Lower lobe of right lung (tissue), 2 donors: Measurements from ENCODE around the gene SPATS2. TPM values are rescaled to one million over a fixed set of nuclear protein-coding genes. Genes with fewer than 3 reads are reported as not detected.
"Not testable (repeated sequence)": the region's sequence is repeated elsewhere in the genome, so short reads cannot be mapped to it uniquely, and the experiment has no call there.

Experiments
- ATAC-seq, 2 donors: fragments of 200-7000 bp; cut with Tn5 transposase; one replicate each; pipeline ENCODE4 v1.9.1; 2020 to 2022; ENCODE audit warnings: mild to moderate bottlenecking in 2 of 2, moderate library complexity in 2 of 2
- DNase-seq: peaks from one replicate; pipeline ENCODE4 v3.0.0-alpha.2; 2020
- H3K27ac ChIP-seq: fragments of 200-600 bp; one replicate; pipeline ENCODE4 v1.8.0; 2022
- H3K27me3 ChIP-seq: fragments of 200-600 bp; one replicate; pipeline ENCODE4 v1.8.0; 2022; ENCODE audit warnings: low read depth
- H3K36me3 ChIP-seq: fragments of 200-600 bp; one replicate; pipeline ENCODE4 v1.8.0; 2022; ENCODE audit warnings: mild to moderate bottlenecking
- H3K4me1 ChIP-seq: fragments of 200-600 bp; one replicate; pipeline ENCODE4 v1.8.0; 2022
- H3K4me3 ChIP-seq: fragments of 200-600 bp; one replicate; pipeline ENCODE4 v1.8.0; 2022; ENCODE audit warnings: mild to moderate bottlenecking
- H3K9me3 ChIP-seq: fragments of 200-600 bp; one replicate; pipeline ENCODE4 v1.8.0; 2022
- CTCF ChIP-seq: fragments of 200-600 bp; IDR thresholded peaks from one replicate; pipeline ENCODE4 v1.8.0; 2022; ENCODE audit warnings: antibody characterized with exemption, mild to moderate bottlenecking
- intact Hi-C: fragments of 100-400 bp; cut with DNase I; formaldehyde crosslinking; loops from one replicate; pipeline ENCODE4 v1.11.0; 2022
- total RNA-seq: library from RNA; stranded (reverse); fragmentation: NEBNext Ultra II Directional; extraction: Animal tissue kit (Norgen Biotek cat#: 25700); gene quantifications from one replicate; pipeline ENCODE4 v1.2.1, GENCODE V29; 2021
- donor health status: DM: no; HTN: yes; CAD: no; lungs with severe emphysema.

SPATS2 gene
- total RNA-seq, 1 donor from 2014 or later = 17.3 TPM

GRCh38 chr12:49501895-49502294, 134.6 kb downstream of the SPATS2 start:
- no peak for ATAC-seq
- Histone ChIP-seq H3K4me3 (no peak overlapping the region), H3K36me3 (peaks cover 24% of the 10 kb centered on the region), H3K9me3 (no peaks in the 10 kb centered on the region), H3K27me3 (no peaks in the 10 kb centered on the region), H3K4me1 (no peaks in the 10 kb centered on the region), H3K27ac (no peak overlapping the region)
- no peak for TF ChIP-seq CTCF
- intact Hi-C loops = no loop called here
- no peak for DNase-seq

GRCh38 chr12:49502590-49502989, 135.3 kb downstream of the SPATS2 start:
- no peaks in the 10 kb centered on the region for H3K9me3 ChIP-seq
- no peak overlapping the region for H3K27ac ChIP-seq
- ATAC-seq = no peak
- intact Hi-C loops = no loop called here
- no peak for DNase-seq
- no peak overlapping the region for H3K4me3 ChIP-seq
- peaks cover 17% of the 10 kb centered on the region for H3K36me3 ChIP-seq
- H3K4me1 ChIP-seq = no peaks in the 10 kb centered on the region
- no peaks in the 10 kb centered on the region for H3K27me3 ChIP-seq
- no peak for TF ChIP-seq CTCF

- no peak for TF ChIP-seq CTCF
- intact Hi-C loops = no loop called here
- ATAC-seq (no peak), DNase-seq (no peak)
- Histone ChIP-seq H3K27ac (no peak overlapping the region), H3K27me3 (no peaks in the 10 kb centered on the region), H3K36me3 (peaks cover 17% of the 10 kb centered on the region), H3K4me1 (no peaks in the 10 kb centered on the region), H3K4me3 (no peak overlapping the region), H3K9me3 (no peaks in the 10 kb centered on the region)
These were observed 136.5 kb downstream of the SPATS2 start for GRCh38 chr12:49503674-49504180.

- TF ChIP-seq CTCF = no peak
- intact Hi-C loops = no loop called here
- H3K9me3 ChIP-seq = no peaks in the 10 kb centered on the region
These were observed 138.4 kb downstream of the SPATS2 start for GRCh38 chr12:49505672-49506071.

GRCh38 chr12:49507139-49507538, 139.9 kb downstream of the SPATS2 start:
- intact Hi-C loops = no loop called here
- no peak overlapping the region for H3K27ac ChIP-seq
- ATAC-seq = no peak
- peaks cover 3% of the 10 kb centered on the region for H3K36me3 ChIP-seq
- H3K4me1 ChIP-seq = no peaks in the 10 kb centered on the region
- no peaks in the 10 kb centered on the region for H3K27me3 ChIP-seq
- H3K9me3 ChIP-seq = no peaks in the 10 kb centered on the region
- H3K4me3 ChIP-seq = no peak overlapping the region
- DNase-seq = no peak
- no peak for TF ChIP-seq CTCF

More at GRCh38 chr12:49505672-49506071, 138.4 kb downstream of the SPATS2 start:
- Histone ChIP-seq H3K27me3 (no peaks in the 10 kb centered on the region), H3K27ac (no peak overlapping the region), H3K36me3 (peaks cover 12% of the 10 kb centered on the region), H3K4me1 (no peaks in the 10 kb centered on the region), H3K4me3 (no peak overlapping the region)
- no peak for DNase-seq
- ATAC-seq = no peak

GRCh38 chr12:49509681-49510080, 142.4 kb downstream of the SPATS2 start:
- intact Hi-C loops, H3K27me3 ChIP-seq, H3K27ac ChIP-seq, ATAC-seq, H3K4me1 ChIP-seq, H3K9me3 ChIP-seq, DNase-seq, H3K4me3 ChIP-seq, H3K36me3 ChIP-seq: not testable (repeated sequence)
